K562 (cell line): ENCODE data around the gene TMEM92. TPM values are rescaled to one million over a fixed set of nuclear protein-coding genes. Genes with fewer than 3 reads are reported as not detected.

Source experiments
- REST ChIP-seq, 2 experiments: fragments of 450-650 bp; formaldehyde crosslinking in 1 of 2; IDR thresholded peaks; 2 replicates each; pipeline versions ENCODE4 v1.4.0 to v1.6.1; 2014 to 2020; ENCODE audit warnings: mild to moderate bottlenecking in 2 of 2, borderline replicate concordance in 1 of 2, low read depth in 1 of 2
- TSC22D4 ChIP-seq: fragments of 450-650 bp; IDR thresholded peaks from 2 replicates; pipeline ENCODE4 v1.6.1; 2016; ENCODE audit warnings: missing genetic modification characterization, missing biosample characterization, control low read depth
- polyA plus RNA-seq, 8 experiments: library from polyadenylated mRNA; depleted of rRNA in 4 of 8; stranded (reverse) in 5 of 8; unstranded in 3 of 8; fragments of >200 nt; fragmentation: Nextera tagmentation in 2 of 8; fragmentation: Illumina TruSeq in 1 of 8; extraction: Ambion mirVana in 2 of 8; extraction: Trizol in 1 of 8; gene quantifications; 2 replicates each; pipeline versions ENCODE4 v1.2.1 to v1.2.3, GENCODE V29; 2011 to 2014; ENCODE audit warnings: inconsistent platforms in 1 of 8, missing spikeins in 1 of 8
- total RNA-seq, 7 experiments: library from RNA; depleted of rRNA in 6 of 7; stranded (reverse); fragments of >200 nt in 6 of 7; fragmentation: Illumina TruSeq in 2 of 7; extraction: Trizol in 2 of 7; gene quantifications; 2 replicates each; pipeline versions ENCODE4 v1.2.1 to v1.2.3, GENCODE V29; 2011 to 2021; ENCODE audit warnings: low replicate concordance in 1 of 7

Gene TMEM92
- total and polyA plus RNA-seq, 9 of the 15 experiments (the other 6 are each of a cell fraction or from before 2014, with no cell fraction given): 0.14 to 2.1 (median 0.40) TPM

- TF ChIP-seq REST (IDR thresholded peaks at IDR 0.05; ENCODE audit: borderline replicate concordance) (no peak), REST (CRISPR knock-in tag; IDR thresholded peaks at IDR 0.05; ENCODE audit: low read depth) (no peak), TSC22D4 (tag) (no peak)
These were observed 36.4 kb upstream of the TMEM92 start (continued) for GRCh38 chr17:50237901-50238300.
